NCI-H524 (cell line): ENCODE measurements around the gene MPRIP.
"Not testable (repeated sequence)": the region's sequence is repeated elsewhere in the genome, so short reads cannot be mapped to it uniquely, and the experiment has no call there.

ENCODE experiments used
- DNase-seq, 2 experiments: peaks; one replicate each; lab custom pipeline; 2025; lab: John Stamatoyannopoulos, UW

Gene MPRIP

DNA sequence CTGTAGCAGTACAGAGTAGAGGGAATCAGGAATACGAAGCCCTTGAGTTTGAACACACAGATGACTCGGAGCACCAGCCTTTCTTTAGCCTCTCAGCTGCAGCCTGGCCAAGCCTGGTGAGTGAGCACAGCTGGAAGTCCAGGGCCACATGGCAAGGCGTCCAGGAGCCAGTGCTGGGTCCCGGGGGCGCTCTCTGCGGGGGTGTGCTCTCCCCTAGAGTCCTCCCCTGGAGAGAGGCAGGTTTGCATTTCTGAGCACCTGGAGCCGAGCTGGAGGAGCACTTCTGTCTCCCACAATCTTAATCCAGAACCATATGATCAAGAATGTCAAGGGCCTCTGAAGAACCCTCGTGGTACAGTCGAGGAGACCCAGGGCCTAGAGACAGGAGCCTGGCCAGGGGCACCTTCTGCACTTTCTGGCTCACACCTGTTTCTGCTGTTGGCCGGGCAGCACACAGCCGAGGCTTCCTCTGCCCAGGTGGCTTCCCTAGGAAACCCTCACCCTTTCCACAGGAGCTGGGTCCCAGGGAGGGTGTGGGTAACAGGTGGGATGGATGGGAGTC lies 85.6 kb downstream of the MPRIP start:
- peak; percentile 8 to 46 for DNase-seq

DNA sequence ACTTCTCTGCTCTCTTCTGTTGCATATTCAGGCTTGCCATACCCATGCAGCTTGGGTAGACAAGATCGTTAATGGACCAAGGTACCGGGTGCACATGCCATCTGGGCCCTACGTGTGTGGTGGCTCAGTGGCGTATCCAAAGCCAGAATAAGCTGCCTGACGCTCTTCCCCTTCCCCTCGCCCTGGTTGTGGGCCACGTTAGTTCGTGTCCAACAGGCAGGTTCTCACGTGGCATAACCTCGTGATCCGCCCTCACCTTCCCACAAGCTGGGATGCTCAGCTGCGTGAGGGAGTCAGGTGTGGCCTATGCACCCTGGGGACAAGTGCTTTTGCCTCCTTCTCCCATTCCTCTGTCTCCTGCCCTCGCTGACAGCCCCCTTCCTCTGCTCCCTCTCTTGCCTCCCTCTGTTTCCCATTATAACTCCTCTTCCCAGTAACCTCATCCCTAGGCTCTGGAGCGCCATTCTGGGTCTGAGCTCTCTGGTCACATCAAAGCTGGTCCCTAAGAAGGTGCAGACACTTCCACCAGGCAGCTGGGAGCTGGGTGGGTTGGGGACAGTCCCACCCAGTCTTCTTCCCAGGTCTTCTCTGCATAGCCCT lies 86.3 kb downstream of the MPRIP start:
- no peak for DNase-seq

DNA sequence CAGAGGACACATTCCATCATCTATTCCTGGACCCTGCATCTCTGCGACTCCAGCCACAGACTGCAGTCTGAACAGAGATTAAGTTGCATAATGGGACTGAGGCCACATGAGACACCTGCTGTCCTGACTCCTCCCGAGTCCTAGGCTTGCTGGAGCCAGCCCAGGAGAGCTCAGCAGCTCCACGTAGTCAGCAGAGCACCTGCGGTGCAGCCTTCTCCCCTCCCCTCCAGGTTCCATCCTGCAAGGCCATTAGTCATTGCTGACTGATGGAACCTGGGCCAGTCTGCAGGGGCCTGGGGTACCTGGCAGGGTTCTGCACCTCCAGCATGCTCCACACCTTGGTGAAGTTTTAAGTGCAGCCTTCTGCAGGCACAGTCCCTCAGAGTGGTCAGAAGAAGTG lies 87.2 kb downstream of the MPRIP start:
- DNase-seq = no peak

DNA sequence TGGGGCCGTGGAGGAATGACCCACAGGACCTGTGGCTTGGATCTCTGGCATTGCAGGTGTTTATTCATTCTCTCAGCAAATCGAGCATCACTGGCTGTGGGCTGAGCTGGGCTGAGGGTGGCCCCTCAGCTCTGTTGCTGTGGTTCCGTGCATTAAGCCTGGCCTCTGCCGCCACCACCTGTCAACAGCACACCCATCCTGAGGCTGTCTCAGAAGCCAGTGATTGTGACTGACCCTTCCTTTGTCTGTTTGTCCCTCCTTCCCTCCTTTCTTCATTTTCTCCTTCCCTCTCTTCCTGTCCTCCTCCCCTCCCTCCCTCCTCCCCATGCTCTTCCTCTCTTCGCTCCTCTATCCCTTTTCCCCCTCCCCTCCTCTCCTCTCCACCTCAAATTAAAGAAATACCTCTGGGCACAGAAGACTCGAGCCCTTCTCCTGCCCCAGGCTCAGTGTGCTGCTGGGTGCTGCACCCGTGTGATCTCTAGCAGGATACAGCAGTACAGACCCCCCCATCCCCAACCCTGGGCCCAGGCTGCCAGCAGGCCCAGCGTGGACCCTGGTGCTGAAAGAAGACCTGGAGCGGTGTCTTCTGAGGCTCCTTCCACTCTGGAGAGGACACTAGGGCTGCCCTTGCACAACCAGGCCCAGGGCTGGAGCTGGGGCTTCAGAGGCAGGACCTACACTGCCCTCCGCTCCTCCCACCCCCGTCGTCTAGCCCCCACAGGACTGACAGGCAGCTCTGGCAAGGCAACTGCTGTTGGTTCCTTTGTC lies 88.0 kb downstream of the MPRIP start:
- no peak for DNase-seq

DNA sequence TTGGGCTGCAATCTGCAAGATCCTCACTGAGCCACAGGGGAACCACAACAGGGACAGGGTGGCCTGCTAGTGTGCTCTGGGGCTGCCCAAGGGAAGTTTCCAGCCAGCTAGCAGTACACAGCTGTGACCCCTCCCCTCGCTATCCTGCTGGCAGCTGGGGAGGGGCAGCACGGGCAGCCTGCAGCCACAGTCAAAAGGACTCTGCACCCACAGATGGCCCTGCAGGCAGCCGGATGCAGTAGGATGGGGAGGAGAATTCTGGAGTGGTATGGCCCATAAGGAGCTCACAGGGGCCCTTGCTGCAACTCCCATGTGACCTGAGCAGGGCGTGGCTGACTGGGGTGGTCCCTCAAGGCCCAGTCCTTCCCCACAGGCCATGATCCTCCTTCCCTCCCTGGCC lies 89.6 kb downstream of the MPRIP start:
- DNase-seq = peak in 1 of 2 experiments; percentile 31

DNA sequence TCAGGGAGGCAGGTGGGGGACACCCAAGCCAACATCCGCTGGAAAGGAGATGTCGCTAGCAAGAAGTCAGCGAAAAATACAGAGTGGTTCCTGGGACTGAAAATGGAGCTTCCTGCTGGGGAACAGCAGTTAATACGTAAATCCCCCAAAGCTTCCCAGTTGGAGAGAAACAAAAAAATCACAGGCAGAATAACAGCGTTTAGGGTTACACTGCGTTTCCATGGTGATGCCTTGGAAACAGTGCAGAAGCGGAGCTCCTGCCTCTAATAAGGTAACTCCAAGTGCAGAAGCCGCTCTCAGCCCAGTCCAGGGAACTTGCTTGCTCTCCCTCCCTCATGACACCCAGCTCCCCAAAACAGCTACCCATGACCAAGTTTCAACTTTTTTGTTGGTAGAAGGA lies 90.5 kb downstream of the MPRIP start:
- DNase-seq = no peak

DNA sequence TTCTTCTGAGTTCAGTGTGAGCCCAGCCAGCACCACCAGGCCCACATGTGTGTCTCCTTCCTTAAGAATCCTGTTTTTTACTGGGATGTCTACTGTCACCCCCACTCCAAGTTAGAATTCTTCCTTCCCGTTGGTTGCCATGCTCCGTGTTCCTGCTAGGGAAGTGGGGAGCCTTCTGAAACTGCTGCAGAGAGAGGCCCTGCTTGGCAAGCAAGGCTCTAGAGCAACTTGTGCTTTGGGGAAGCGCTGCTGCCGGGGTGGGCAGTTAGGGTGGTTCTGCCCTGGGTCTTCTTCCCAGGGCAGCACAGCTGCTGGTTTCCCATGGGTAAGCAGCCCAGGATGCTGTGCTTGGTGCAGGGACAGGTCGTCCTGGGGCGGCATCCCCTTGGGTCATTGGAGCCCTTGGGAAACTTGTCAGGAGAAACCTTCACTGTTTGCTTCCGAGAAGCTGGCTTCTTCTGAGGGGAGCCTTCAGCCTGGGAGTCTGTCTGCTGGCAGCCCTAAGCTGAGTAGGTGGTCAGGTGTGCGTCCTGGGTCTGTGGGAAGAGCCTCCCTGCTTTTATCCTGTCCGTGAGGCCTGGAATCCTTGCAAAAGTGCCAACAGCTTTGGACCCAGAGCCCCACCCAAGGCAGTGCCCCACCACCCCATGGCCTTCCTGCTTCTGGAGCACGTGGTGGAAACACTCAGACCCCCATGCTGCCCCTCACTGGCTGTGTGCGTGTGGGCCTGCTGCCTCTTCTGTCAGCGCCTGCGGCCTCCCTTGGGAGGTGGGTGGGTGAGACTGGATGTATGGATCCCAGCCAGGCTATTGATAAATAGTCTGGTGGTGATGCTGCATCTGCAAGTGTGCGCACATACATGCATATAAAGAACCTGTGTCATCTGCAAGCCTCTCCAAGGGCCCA lies 92.0 kb downstream of the MPRIP start:
- DNase-seq = no peak

DNA sequence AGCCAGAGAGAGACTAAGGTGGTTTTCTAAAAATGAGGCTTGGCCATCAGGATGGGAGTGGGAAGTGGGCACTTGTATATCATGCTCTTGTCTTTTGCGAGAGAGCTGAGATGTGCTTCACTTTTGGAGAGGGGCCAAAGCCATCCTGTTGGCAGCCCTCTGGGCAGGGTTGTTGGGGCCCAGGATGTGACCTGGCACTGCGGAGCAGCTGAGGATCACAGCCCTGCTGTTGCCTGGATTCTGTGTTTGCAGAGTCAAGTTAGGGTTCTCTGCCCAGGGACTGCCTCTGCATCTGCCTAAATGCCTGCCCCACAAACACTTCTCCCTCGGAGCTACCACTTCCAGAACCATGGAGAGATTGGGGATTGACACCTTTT lies 92.7 kb downstream of the MPRIP start:
- no peak for DNase-seq

DNA sequence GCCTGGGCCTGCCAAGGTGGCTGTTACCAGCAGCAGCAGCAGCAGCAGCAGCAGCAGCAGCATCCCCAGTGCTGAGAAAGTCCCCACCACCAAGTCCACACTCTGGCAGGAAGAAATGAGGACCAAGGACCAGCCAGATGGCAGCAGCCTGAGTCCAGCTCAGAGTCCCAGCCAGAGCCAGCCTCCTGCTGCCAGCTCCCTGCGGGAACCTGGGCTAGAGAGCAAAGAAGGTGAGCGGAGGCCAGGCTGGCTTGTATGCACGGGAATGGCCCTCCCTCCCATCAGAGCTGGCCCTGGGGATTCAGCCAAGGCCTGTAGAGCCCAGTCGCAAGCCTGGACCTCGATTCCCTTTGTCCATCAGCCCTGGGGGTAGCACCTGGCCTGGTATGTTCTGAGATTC lies 94.0 kb downstream of the MPRIP start:
- not testable (repeated sequence) for DNase-seq

DNA sequence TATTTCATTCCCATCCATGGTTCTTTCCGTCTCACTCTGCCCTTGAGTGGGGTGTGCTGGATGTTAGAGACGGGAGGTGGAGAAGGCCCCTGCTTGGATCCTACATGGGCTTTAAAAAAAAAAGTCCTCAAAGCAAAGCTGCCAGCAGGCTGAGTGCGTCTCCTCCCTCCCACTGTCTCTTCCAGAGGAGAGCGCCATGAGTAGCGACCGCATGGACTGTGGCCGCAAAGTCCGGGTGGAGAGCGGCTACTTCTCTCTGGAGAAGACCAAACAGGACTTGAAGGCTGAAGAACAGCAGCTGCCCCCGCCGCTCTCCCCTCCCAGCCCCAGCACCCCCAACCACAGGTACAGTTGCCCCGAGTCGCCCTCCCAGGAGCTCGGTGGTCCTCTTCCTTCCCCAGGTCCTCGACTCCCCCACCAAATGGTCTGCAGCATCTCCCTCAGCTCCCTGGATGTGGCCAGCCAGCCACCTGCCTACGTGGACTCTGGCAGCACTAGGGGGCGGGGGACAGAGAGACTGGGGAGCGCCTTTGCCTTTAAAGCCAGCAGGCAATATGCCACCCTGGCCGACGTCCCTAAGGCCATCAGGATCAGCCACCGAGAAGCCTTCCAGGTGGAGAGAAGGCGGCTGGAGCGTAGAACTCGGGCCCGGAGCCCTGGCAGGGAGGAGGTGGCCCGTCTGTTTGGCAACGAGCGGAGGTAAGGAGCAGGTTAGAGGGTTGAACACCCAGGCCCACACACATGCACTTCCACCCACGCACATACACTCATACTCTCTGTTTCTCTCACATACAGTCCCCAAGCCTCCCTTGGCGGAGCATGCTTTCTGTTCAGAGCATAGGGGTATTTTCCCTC lies 95.7 kb downstream of the MPRIP start:
- DNase-seq = no peak

DNA sequence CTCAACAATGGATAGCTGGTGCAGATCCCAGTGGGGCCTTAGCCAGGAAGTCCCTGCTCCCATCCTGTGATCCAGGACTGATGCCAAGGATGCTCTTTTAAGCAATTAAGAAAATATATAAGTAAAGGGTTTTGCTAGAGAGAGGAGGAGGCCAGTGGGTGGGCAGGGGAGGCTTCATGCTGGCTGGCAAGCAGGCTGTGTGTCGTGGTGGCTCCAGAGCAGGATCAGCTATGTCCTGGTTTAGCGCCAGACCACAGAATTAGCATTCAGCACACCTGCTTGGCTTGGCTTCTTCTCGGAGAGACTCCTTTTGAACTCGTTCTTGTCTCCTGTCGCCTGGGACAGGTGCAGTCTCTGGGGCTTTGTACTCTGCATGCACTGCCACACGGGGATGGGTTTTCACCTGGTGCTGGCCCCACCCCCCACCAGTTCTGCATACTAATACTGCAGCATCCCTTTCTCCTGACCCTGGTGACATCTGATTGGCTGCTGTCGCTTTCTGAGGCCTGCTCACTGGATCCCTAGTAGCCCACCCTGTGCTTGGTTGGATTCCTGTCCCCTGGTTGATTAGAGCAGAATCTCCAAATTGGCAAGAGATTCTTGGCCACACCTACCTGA lies 97.8 kb downstream of the MPRIP start:
- DNase-seq = no peak

DNA sequence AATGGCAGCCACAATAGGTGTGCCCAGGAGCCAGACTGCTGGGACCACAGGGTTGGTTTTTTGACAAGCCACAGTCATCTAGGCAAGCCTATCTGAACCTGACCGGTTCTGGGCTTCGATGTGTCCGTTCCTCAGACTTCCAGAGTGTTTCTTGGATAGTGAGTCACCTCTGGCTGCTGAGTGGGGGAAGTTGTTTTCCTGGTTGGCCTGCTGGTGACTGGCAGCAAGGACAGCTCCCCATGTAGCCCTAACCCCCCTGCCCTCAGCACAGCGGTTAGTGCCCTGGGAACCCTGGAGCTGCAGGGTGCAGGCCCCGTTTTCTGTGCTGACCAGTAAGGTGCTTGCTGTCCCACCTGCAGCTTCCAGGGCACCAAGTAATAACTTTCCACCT lies 98.3 kb downstream of the MPRIP start:
- no peak for DNase-seq

DNA sequence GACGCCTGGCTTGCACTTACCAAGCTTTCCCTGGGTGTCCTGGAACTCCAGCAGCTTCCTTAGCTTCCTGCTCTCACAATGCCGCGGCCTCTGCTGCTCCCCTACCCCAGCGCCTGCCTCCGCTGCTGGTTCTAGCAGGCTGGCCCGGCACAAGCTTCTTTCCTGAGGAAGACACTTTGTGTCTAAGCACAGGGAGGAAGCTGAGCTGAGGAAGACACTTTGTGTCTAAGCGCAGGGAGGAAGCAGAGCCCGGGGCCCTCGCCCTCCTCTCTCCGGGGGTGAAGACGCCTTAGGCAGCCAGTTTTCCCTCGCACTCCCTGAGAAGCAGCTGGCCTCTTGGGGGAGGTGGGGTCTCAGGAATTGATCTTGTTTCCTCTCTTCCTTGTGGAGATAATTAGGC lies 99.0 kb downstream of the MPRIP start:
- DNase-seq = no peak

DNA sequence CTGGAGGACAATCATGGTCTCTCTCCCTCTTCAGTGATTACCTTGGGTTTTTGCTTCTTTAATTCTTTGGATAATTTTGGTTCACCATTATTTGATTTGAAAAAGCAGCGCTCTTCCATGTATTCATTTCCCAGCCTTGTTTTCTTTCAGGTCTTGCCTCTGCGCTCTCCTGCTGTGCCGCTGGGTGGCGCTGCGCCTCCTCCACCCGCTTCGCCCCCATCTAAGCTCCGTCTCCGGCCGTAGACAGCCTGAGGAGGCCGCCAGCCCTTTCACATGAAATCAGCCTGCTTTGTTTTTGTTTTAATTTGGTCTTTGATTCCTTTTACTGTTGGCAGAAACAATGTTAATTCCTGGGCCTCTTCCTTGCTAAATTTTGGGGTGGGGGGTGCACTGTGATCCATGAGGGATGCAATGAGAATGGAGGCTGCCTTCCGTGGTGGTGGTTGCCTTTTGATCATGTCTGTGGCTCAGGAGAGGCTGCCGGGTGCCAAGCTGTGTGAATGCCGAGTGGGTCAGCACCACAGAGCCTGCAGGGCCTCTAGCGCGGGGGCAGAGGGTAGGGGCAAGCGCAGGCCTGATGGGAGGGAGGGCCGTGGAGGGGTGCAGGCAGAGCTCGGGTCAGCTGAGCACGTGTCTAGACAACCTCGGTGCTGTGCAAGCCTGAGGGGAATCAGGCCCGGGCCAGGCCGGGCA lies 99.7 kb downstream of the MPRIP start:
- DNase-seq = peak in 1 of 2 experiments; percentile 6

DNA sequence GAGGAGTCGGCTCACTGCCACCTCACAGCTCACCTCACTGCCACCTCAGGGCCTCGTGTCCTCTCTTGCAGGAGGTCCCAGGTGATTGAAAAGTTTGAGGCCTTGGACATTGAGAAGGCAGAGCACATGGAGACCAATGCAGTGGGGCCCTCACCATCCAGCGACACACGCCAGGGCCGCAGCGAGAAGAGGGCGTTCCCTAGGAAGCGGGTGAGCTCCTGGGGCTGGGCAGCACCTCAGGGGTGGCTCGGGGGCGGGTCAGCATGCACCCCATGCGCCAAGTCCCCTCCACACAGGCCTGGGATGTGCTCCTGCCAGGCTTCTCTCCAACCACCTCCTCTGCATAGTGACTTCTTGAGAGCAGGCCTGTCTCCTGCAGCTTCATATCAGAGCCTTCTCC lies 100.3 kb downstream of the MPRIP start:
- no peak for DNase-seq

DNA sequence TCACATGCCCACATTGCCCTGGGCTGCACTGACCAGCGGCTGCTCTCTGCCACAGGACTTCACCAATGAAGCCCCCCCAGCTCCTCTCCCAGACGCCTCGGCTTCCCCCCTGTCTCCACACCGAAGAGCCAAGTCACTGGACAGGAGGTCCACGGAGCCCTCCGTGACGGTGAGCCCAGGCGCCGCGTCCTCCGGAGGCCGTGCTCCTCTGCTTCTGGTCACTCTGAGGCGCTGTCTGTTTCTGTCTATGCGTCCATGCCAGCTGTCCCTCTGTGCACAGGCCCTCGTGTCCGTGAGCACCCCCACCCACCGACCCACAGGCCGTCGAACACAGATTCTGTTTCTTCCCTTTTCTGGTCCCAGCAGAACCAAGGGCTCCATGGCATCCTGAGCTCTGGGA lies 101.2 kb downstream of the MPRIP start:
- DNase-seq = no peak

DNA sequence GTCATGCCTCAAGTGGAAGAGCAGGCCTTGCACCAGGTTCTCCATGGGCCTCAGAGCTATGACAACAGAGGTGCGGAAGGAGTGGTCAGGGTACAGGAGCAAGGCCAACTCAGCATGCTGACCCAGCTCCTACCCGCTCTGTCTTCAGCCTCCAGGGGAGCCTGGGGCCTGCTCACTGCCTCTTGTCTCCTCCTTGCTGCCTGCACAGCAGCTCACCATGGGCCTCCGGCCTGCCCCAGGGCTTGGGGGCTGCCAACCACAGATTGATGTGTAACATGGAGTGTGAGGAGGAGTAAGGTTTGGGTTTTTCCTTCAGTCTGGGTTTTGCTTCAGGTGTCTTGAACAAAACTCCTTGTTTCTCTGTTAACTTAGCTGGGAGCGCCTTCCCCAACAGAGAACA lies 101.8 kb downstream of the MPRIP start:
- DNase-seq = no peak

DNA sequence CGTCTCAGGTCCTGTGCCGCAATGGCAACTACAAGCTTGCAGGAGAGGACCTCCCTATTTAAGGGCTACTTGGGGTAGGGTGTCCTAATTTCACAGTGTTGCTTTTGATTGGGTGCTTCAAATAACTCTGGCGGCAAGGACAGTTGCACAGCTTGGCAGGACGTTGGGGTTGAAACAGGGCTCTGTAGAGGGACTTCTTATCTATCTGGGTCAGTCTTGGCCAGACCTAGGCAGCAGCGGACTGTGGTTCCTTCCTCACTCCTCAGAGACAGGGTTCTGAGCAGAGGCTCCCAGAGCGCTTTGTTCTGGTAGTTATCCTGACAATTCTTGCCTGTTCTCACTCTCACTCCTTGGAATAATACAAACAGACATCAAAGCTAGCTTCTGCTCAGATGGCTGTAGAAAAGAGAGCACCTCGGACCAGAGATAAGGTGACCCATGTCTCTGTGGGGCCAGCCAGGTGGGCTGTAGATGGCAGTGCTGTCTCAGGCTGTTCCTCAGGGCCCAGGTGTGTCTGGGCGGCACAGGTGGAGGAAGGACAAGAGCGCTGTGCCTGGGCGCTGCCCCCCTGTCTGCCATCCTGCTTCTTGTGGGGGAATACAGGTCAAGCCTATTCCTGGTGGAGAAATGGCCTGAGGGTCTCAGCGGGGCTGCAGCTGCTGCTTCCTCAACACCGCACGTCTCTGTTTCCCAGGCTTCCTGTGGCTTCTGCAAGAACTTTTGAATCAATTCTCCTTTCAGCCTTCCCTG lies 102.8 kb downstream of the MPRIP start:
- DNase-seq = no peak

DNA sequence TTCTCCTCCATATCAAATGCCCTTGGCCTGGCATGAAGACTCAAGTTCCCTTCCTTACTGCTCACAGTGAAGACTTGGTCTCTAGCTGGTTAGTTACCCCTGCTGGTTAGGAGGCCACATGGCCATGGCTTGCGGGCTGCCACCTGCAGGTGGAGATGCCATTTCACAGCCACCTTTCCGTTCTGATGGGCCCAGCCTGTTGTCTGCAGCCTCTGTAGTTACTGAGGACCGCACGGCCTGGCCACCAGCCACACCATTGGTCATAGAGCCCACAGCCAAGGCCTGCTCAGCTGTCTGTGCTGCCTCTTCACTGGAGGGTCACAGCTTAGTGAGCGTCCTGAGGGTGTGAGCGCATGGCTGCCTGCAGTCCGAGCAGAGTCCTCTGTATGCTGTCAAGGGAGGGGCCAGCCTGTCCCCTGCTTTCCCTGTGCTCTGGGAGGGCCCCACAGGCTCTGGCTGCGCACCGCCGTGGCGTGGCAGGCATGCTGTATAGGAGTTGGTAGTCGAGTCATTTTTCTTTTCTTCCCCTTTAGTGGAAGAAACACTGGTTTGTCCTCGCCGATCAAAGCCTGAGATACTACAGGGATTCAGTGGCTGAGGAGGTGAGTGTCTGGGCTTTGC lies 104.6 kb downstream of the MPRIP start:
- peak in 1 of 2 experiments; percentile 15 for DNase-seq
